ENCODE measurements around the gene TFPI. TPM values are rescaled to one million over a fixed set of nuclear protein-coding genes. Genes with fewer than 3 reads are reported as not detected.

Gene TFPI
- total RNA-seq, 4 donors from 2014 or later: 3.5 to 89.6 (median 22.5) TPM

DNA sequence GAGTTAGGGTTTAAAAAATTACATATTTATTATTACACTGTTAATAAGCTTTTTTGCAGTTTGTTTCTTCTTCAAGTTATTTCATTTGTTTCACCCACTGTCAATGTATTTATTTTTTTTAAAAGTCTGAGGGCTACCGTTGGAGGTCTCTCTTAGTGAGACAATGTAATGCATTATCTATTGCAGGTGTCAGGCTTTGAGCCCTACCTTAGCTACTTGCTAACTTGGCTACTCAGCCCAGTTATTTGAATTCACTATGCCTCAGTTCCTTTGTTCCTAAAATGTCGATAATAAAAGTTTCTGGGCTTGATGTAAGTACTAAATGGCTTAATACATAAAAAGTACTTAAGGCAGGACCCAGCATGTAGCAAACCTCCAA lies 458 bp upstream of the TFPI start:
- Histone ChIP-seq H3K27me3 (no peaks in the 10 kb centered on the region), H3K36me3 (no peaks in the 10 kb centered on the region), H3K4me1 (peaks cover 0 to 28% (median 0%) of the 10 kb centered on the region in 3 donors), H3K4me3 (peak overlapping the region in 3 of 4 donors; percentile 34 to 65 (median 47)), H3K27ac (peak overlapping the region in 3 of 4 donors; percentile 48 to 78 (median 54)), H3K9me3 (no peaks in the 10 kb centered on the region)
- no peak for DNase-seq
- intact Hi-C loops (cut with DNase I): no loop called here
- WGBS, 2 donors: 17 to 22% methylated on average over 2 of the region's 2 CpGs
- TF ChIP-seq, protein P1, sequence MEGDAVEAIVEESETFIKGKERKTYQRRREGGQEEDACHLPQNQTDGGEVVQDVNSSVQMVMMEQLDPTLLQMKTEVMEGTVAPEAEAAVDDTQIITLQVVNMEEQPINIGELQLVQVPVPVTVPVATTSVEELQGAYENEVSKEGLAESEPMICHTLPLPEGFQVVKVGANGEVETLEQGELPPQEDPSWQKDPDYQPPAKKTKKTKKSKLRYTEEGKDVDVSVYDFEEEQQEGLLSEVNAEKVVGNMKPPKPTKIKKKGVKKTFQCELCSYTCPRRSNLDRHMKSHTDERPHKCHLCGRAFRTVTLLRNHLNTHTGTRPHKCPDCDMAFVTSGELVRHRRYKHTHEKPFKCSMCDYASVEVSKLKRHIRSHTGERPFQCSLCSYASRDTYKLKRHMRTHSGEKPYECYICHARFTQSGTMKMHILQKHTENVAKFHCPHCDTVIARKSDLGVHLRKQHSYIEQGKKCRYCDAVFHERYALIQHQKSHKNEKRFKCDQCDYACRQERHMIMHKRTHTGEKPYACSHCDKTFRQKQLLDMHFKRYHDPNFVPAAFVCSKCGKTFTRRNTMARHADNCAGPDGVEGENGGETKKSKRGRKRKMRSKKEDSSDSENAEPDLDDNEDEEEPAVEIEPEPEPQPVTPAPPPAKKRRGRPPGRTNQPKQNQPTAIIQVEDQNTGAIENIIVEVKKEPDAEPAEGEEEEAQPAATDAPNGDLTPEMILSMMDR (IDR thresholded peaks at IDR 0.05): no peak
- TF ChIP-seq POLR2A (IDR thresholded peaks at IDR 0.05): no peak

DNA sequence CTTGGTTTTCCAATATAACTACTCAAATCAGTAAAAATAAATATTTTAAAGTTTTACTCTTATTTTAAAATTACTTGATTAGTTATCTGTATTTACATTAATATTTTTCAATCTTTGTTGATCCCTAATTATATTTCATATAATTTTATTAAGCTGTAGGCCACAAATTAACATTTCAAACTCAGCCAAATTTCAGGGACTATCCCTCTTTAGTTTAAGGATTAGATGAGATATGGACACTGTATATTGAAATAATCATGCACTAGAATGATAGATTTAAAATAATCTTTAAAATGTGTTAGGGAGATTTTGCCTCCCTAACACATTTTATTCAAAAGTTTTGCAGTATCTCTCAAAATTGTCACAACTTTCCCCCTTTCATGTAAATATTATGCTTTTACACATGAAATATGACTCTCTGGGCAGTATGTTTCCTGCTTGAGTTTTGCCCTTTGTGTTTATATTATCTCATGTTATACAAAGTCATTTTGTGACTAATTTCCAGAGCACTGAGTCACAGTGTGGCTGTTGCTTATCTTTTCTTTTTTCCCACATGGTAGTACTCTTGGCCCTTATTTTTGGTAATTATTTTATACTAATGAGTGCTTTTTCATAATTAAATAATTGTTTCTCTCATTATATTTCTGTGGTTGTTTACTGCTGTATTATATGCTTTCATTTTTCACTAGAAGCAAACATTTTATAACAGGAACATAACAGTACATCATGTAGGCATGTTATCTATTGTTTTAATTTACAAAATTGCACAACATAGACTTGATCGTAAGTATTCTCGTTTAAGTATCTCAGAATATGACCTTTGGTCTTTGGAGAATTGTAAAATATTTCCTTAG lies 1.2 kb downstream of the TFPI start:
- H3K4me3 ChIP-seq: peak overlapping the region; percentile 18 to 65 (median 40)
- TF ChIP-seq, protein P1 (IDR thresholded peaks at IDR 0.05): no peak
- TF ChIP-seq POLR2A (IDR thresholded peaks at IDR 0.05): no peak
- H3K4me1 ChIP-seq: peaks cover 0 to 44% (median 8%) of the 10 kb centered on the region in 3 donors
- WGBS, 2 donors: 21 to 28% methylated on average over 2 of the region's 2 CpGs
- no peaks in the 10 kb centered on the region for H3K27me3 ChIP-seq
- intact Hi-C loops (cut with DNase I): no loop called here
- no peaks in the 10 kb centered on the region for H3K9me3 ChIP-seq
- H3K27ac ChIP-seq: peak overlapping the region; percentile 48 to 78 (median 60)
- no peak for DNase-seq
- no peaks in the 10 kb centered on the region for H3K36me3 ChIP-seq

DNA sequence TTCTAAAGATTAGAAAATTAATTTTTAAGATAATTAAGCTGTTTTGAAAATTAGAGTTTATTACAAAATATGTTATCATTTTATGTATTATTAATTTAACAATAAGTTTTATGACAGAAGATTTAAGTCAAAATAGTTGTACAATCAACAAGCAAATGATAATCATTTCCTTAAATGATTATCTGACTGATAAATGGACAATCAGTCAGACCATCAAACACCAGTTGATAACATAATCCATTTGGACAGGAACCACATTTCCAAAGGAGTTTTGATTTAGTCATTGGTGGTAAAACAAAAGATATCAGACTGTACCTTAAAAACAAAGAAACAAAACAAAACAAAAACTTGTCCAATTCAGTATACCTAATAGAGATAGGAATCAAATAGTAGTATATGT lies 1.9 kb downstream of the TFPI start:
- intact Hi-C loops (cut with DNase I): no loop called here
- H3K27me3 ChIP-seq: no peaks in the 10 kb centered on the region
- H3K9me3 ChIP-seq: no peaks in the 10 kb centered on the region
- H3K4me1 ChIP-seq: peaks cover 0 to 45% (median 8%) of the 10 kb centered on the region in 3 donors
- TF ChIP-seq, protein P1 (IDR thresholded peaks at IDR 0.05): no peak
- TF ChIP-seq POLR2A (IDR thresholded peaks at IDR 0.05): no peak
- H3K27ac ChIP-seq: peak overlapping the region in 2 of 4 donors; percentile 54 to 78
- H3K4me3 ChIP-seq: peak overlapping the region in 3 of 4 donors; percentile 34 to 65 (median 47)
- no peaks in the 10 kb centered on the region for H3K36me3 ChIP-seq
- no peak for DNase-seq

DNA sequence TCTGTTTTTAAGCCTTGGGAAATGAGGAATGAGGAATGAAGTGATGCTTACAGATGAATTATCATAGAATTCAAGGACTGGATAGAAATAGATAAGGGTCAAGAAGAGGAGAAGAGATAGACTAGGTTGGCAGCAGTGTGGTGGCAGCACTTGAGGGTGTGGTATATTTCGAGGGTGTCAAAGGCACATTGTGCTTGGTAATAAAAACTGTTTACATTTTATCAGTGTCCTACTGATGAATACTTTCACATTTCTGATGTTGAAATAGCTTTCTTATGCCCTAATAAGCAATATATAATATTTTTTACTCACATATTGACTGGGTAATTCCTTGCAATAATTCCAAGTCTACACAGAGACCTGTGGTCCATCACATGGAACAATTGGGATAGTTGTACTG lies 3.4 kb downstream of the TFPI start:
- H3K4me1 ChIP-seq: peaks cover 0 to 55% (median 8%) of the 10 kb centered on the region in 3 donors
- H3K27ac ChIP-seq: peak overlapping the region in 3 of 4 donors; percentile 45 to 78 (median 67)
- peak overlapping the region in 3 of 4 donors; percentile 4 to 65 (median 47) for H3K4me3 ChIP-seq
- intact Hi-C loops (cut with DNase I): no loop called here
- no peaks in the 10 kb centered on the region for H3K36me3 ChIP-seq
- WGBS, 2 donors: 64% methylated on average over 1 of the region's 1 CpG
- no peaks in the 10 kb centered on the region for H3K9me3 ChIP-seq
- TF ChIP-seq POLR2A (IDR thresholded peaks at IDR 0.05): no peak
- TF ChIP-seq, protein P1 (IDR thresholded peaks at IDR 0.05): no peak
- no peaks in the 10 kb centered on the region for H3K27me3 ChIP-seq
- no peak for DNase-seq

DNA sequence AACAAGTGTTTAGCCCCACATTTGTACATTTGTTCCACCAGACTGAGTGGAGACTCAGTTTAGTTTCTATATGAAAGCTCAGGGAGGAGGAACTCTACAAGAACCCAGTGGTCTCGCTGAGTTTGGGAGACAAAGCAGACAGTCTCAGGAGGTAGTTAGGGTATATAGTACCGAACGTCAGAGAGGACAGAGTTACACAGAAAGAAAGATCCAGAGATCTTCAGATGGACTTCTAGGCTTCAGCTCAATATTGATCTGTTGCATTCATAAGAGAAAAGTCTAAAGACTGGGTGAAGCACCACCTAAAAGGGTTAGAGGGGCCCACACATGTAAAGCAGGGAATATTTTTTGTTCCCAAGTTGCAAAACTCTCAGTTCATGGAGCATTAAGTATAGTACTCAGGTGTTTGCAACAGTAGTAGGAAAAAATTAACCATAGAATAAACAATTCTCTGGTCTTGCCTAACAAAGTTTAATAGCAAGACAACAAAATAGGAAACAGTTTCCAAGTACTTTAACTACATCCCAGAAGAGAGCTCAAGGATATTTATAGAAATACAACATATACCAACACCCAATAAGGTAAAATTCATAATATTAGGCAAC lies 4.2 kb downstream of the TFPI start:
- 46 to 80% methylated on average over 3 of the region's 3 CpGs for WGBS, 2 donors
- H3K4me1 ChIP-seq: peaks cover 0 to 61% (median 8%) of the 10 kb centered on the region in 3 donors
- H3K9me3 ChIP-seq: no peaks in the 10 kb centered on the region
- peak overlapping the region in 2 of 4 donors; percentile 67 to 78 for H3K27ac ChIP-seq
- TF ChIP-seq, protein P1 (IDR thresholded peaks at IDR 0.05): no peak
- no peak for TF ChIP-seq POLR2A (IDR thresholded peaks at IDR 0.05)
- no peak for DNase-seq
- intact Hi-C loops (cut with DNase I): no loop called here
- no peaks in the 10 kb centered on the region for H3K27me3 ChIP-seq
- peak overlapping the region in 2 of 4 donors; percentile 47 to 65 for H3K4me3 ChIP-seq
- H3K36me3 ChIP-seq: no peaks in the 10 kb centered on the region
